HG03066 (cell line): ENCODE measurements around the gene MYO5C.
"Not testable (repeated sequence)": the region's sequence is repeated elsewhere in the genome, so short reads cannot be mapped to it uniquely, and the experiment has no call there.

Experiments
- ATAC-seq: cut with Tn5 transposase; IDR thresholded peaks from one replicate; pipeline ENCODE4 v1.9.1; 2021; ENCODE audit warnings: low read depth; ENCODE audit not compliant: unreplicated experiment

Gene MYO5C

DNA sequence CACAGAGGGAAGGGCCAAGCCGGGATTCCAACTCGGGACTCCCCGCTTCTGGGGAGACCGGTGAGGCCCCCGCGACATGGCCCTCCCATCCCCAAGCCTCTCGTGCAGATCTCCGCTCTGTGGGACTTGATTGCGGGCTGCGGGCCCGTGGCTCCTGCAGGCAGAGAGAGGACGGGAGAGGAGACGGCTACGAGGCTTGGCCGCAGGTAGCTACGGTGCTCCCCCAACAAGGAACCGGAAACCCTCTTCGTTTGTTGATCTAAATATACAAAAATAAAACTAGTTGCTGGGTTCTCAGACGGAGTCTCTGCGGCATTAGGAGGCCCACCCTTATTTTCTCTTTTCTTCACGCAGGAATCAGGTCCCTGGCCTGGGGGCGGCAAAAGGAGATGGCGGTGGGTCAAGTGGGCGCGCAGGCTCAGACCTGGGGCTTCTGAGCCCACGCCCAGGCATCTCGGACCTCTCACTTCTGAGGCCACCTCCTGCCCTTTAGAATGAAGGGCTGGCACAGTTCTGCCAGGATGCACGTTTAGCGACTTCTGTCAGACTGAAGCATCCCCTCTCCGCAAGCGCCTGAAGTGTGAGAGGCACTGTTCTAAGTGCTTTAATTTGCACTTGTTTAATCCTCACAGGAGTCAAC is 115.3 kb downstream of the MYO5C start:
- ATAC-seq, result peak; percentile 35

DNA sequence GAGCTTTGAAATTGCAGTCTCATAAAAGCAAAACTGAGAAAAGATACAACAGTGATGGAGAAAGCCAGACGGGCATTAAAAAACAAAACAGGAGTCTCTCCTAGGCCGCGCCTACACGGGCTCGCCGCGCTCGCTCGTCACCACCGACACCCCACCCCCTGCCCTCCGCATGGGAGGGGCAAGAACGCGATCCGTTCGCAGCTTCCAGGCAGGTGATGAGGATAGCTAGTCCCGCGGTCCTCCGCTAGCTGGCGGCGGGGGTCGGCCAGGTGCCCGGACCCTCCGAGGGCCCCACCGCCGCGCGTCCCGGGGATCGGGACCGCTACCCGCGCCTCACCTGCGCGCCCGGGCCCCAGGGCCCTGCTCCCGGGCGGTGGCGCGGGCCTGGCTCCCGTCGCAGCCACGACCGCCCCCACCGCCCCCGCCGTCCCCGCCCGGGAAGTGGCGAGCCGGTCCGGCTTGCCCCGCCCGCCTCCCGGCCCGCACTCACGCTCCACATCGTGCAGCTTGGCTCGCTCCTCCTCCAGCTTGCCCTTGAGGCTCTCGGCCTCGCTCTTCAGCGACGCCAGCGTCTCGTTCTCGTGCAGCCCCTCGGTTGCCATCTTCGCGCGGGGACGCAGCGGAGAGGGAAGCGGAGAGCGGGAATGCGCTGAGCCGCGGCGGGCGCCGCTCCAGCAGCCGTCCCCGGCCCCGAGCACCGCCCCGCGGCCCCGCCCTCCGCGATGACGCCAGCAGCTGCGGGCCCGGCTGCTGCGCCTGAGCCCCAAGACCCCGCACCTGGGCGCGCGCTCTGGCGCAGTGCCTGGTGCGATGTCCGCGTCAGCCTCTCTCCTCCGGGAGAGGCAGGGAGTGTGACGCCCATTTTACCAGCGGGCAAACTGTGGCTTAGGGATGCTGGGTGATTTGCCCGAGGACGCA is 116.1 kb downstream of the MYO5C start:
- ATAC-seq, result peak; percentile 73

DNA sequence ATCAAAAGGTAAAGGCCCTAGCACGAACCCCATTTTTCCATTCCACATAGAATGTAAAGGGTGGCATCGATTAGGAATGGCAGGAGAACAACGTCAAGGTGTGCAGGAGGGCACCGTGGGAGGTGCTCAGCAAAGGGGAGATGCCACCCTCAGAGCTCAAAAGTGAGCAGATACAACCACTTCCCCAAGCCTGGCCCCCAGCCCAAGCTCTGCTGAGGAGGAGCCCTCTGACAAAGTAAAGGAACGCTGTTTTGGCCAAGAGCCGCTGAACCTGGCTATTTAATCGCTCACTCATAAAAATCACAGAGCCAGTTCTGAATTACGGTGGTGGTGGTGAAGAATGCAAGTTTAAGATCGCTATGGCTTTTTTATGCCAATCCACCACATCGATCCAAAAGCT is 116.8 kb downstream of the MYO5C start:
- no peak for ATAC-seq

DNA sequence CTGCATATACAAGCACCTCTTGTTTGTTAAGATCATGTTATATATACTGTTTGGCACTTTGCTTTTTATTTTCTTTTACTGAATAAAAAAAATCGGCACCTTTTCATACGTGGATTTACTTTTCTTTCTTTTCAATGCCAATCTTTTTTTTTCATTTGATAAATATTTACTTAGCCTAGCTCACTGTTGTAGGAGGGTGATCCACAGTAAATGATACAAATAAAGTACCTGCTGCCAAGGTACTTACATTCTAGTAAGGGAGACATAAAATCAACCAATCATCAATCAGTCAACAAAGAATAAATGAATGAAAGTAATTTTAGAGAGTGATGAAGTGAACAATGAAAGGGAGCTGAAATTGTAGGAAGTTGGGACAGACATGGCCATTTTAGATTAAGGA is 122.7 kb downstream of the MYO5C start:
- ATAC-seq, result no peak

DNA sequence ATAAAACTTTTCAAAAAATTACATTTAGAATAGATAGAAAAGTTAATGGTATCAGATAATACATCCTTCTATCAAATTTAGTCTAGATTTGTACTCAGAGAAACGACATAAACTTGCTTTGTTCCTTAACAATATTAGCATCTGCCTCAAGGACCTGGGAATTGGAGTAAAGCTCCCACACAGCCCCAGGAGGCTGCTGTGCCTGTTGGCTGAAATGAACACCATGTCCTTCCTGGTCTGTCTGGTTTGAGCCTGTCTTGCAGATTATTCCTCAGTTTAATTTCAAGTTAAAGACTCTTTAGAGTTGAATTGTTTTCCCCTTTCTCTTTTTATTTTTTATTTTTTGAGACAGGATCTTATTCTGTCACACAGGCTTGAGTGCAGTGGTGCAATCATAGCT is 123.8 kb downstream of the MYO5C start:
- ATAC-seq, result no peak

DNA sequence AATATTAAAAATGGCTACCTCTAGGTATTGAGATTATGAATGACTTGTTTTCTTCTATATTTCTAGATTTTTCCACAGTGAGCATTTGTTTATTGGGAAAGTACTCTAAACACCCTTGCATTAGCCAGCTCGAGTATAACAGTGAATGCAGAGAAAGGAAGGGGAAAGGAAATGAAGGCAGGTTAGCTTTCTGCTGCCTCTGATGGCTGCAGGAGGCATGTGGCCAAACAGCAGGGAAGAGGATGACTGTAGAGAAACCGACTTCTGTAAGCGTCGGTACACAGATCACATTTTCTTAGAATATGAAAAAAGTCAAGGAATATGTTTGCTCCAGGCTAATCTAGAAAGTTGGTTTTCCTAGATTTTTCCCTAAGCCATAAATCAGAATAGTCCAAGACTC is 124.2 kb downstream of the MYO5C start:
- ATAC-seq, result no peak

DNA sequence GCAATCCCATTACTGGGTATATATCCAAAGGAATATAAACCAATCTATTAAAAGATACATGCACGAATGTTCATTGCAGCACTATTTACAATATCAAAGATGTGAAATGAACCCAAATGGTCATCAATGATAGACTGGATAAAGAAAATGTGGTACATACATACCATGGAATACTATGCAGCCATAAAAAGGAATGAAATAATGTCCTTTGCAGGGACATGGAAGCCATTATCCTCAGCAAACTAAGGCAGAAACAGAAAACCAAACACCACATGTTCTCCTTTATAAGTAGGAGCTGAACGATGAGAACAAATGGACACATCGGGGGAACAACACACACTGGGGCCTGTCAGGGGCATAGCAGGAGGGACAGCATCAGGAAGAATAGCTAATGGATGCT is 125.4 kb downstream of the MYO5C start:
- ATAC-seq, result not testable (repeated sequence)

DNA sequence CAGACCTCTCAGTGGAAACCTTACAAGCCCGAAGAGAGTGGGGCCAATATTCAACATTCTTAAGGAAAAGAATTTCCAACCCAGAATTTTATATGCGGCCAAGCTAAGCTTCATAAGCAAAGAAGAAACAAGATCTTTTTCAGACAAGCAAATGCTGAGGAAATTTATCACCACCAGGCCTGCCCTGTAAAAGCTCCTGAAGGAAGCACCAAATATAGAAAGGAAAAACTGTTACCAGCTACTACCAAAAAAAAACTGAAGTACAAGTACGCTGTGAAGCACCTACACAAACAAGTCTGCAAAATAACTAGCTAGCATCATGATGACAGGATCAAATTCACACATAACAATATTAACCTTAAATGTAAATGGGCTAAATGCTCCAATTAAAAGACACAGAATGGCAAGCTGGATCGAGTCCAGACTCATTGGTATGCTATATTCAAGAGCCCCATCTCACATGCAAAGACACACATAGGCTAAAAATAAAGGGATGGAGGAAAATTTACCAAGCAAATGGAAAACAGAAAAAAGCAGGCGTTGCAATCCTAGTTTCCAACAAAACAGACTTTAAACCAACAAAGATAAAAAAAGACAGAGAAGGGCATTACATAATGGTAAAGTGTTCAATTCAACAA is 130.0 kb downstream of the MYO5C start:
- not testable (repeated sequence) for ATAC-seq

DNA sequence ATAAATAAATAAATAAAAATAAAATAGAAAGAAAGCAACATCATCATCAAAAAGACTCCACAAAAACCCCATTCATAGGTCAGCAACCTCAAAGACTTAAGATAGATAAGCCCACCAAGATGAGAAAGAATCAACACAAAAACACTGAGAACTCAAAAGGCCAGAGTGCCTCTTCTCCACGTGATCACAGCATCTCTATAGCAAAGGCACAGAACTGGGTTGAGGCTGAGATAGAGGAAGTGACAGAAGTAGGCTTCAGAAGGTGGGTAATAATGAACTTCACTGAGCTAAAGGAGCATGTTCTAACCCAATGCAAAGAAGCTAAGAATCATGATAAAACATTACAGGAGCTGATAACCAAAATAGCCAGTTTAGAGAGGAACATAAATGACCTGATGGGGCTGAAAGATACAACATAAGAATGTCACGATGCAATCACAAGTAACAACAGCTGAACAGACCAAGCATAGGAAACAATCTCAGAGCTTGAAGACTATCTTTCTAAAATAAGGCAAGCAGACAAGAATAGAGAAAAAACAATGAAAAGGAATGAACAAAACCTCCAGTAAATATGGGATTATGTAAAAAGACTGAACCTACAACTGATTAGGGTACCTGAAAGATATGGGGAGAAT is 130.9 kb downstream of the MYO5C start:
- no peak for ATAC-seq

DNA sequence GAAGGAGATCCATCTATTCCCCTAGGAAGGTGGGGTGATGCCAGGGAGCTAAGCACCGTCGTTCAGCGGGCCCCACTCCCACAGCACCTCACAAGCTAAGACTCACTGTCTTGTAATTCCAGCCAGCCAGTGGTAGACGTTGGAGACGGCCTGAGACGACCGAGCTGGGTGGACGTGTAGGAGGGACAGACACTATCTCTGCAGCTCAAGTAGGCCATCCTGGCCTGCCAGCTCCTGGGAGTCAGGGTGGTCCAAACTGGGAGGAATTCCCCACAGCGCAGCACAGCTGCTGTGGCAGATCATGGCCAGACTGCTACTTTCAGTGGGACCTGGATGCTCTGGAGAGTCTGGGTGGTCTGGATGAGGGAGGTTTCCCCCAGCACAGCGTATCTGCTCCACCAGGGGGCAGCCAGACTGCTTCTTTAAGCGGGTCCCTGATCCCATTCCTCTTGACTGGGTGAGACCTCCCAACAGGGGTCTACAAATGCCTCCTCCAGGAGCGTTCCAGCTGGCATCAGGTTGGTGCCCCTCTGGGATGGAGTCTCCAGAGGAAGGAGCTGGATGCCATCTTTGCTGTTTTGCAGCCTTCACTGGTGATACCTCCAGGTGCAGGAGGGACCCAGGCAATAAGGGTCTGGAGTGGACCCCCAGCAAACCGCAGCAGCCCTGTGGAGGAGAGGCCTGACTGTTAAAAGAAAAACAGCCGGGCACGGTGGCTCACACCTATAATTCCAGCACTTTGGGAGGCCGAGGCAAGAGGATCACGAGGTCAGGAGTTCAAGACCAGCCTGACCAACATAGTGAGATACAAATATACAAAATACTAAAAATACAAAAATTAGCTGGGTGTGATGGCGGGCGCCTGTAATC is 132.0 kb downstream of the MYO5C start:
- no peak for ATAC-seq

DNA sequence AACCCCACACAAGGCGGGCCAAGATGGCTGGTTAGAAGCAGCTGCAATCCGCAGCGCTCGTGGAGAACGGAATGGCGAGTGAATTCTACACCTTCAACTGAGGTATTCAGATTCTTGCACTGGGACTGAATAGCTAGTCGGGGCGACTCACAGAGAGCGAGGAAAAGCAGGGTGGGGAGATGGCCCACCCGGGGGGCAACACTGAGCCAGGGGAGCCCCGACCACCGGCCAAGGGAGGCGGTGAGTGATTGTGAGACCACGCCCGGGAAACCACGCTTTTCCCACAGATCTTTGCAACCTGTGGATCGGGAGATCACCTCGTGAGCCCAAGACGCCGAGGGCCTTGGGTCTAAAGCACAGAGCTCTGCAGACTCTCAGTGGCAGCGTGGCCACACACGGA is 132.7 kb downstream of the MYO5C start:
- ATAC-seq, result no peak

DNA sequence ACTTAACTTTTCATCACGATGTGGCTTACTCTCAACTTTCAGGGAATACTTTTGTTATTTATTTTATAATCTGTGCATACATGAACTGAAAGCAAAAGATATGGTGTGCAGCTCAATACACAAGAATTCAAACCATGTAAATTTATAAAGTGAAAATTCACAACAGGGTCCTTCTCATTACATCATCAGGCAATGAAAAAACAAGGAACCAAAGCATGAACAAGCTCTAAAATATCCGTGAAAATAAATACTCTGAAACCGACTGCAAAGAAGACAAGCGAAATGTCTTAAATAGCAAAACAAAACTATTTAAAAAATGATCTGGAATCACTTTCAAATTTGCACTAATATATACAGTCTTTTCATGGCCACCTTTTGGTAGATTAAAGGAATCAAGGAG is 133.3 kb downstream of the MYO5C start:
- ATAC-seq, result no peak

DNA sequence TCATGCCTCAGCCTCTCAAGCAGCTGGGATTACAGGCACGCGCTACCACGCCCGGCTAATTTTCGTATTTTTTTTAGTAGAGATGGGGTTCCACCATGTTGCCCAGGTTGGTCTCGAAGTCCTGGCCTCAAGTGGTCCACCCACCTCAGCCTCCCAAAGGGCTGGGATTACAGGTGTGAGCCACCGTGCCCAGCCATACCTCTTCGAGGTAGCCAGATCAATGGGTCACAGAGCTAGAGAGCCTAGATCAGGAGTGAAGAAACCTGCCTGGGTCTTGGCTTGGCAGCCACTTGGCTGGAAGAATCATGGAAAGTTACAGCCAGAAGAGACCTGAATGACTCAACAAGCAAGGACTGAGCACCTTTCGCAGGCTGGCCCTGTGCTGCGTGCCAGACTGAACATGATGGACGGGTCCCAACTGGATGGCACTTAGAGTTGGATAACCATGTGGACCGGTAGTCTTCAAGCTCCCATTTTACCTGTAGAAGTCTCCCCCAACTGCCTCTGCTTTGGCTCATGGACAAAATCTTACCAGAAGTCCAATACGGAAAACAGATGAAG is 134.1 kb downstream of the MYO5C start:
- ATAC-seq, result no peak

DNA sequence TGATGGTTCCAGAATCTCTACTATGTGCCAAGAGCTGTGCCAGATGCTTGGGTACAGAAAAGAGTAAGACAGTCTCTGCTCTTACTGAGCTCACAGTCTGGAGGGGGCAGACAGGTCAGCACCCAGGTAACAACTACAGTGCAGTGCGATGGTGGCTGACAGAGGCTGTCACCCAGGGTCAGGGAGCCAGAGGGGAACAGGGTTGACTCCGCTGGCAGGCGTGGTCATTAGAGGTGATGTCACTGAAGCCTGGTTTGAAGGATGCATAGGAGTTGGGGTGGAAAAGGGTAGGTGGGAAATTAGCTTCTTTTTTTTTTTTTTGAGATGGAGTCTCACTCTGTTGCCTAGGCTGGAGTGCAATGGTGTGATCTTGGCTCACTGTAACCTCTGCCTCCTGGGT is 136.0 kb downstream of the MYO5C start:
- ATAC-seq, result no peak

DNA sequence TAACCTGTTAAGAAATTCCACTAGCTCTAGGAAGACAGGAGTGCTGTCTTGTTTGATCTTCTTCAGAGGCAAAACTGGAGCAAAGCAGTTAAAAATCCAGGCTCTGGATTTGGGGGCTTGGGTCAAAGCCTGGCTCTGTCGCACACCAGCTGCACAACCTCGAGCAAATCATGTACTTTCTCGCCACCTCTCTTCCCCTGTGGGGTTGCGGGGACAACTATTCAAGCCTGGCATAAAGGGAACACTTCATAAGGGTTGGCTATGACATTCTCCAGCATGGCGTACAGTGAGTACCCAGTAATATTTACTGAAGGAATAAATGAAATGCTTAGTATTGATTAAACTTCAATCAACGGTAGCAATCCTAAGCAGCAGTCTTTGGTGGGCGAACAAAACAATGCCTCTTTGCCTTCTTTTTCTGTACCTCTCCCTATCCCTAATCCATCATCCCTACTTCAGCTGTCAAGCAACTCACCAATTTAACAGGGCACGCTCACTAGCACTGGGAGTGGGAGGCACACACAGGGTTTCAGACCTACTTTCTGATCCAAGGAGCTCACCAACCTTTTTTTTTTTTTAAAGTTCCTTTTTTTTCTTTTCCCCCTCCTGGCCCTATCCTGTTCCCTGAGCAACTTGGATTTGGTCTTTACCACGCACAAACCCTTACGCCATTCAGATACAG is 137.4 kb downstream of the MYO5C start:
- ATAC-seq, result no peak

DNA sequence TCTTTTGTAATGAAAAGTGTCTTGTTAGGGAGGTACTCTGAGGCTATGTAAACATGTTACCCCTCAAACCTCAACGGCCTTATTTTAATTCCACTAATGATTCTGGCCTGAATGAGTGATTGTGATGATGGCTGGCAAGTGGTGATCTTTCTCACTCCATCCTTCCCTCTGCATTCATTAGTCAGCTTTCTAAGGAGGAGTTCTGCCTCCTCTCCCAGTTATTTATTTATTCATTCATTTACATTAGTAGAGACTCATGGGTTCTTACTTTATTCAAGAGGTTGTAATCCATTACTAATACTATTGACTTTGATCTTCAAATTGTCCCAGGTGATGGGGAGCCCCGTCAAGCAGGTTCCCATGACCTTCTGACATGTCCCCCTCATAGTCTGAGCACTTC is 139.7 kb downstream of the MYO5C start:
- ATAC-seq, result no peak

DNA sequence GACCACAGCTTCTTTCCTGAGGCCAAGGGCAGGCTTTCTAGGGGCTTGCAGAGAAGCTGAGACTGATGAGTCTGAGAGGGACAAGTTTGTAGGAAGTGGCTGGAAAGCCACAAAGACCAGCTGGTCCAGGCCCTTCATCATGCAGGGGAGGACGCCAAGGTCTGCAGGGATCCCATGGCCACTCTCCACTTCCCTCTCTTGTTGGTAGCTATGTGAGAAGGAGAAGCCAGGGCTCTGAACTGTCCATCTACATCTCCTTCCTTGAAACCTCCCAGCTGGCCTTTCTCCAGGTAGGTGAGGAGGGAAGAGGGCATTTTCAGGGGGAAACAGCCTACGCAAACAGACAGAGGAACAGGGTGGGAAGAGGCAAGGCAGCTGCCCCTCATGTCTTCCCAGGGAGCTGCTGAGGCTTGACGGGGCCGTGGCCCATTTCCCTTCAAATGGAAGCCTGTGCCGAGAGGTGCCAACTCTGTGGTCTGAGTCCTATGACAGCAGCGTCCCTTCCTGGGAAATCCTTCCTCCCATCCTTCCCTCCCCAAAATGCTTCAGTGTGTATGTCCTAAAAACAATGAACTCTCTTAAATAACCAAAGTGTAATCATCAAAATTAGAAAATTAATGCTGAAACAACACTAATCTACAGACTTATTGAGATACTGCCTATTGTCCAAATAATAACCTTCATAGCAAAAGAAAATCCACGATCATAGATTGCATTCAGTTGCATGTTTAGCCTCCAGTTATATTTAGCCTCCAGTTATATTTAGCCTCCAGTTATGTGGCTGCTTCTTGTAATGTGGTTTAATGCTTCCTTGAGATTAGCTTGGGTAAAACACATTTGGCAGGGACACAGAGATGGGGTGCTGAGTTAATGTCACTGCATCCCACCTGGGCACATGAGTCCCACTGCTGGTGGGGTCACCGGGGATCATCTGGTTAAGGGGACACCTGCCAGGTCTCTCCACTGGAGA is 140.4 kb downstream of the MYO5C start:
- ATAC-seq, result no peak
